NCI-H146 (cell line): ENCODE data around the gene TNFRSF25.
"Not testable (repeated sequence)": the region's sequence is repeated elsewhere in the genome, so short reads cannot be mapped to it uniquely, and the experiment has no call there.

ENCODE experiments used
- DNase-seq: peaks from one replicate; lab custom pipeline; 2025; lab: John Stamatoyannopoulos, UW

Gene TNFRSF25

GRCh38 chr1:6470132-6471085 is 4.4 kb upstream of the TNFRSF25 start:
- no peak for DNase-seq

- no peak for DNase-seq
These were observed 2.9 kb upstream of the TNFRSF25 start for GRCh38 chr1:6468729-6469461.

- DNase-seq, result no peak
These were observed 2.0 kb upstream of the TNFRSF25 start for GRCh38 chr1:6467744-6468688.

- DNase-seq, result no peak
These were observed 1.3 kb upstream of the TNFRSF25 start for GRCh38 chr1:6467224-6467623.

- no peak for DNase-seq
These were observed 778 bp upstream of the TNFRSF25 start for GRCh38 chr1:6466751-6467150.

GRCh38 chr1:6465461-6466005 is 440 bp downstream of the TNFRSF25 start:
- DNase-seq, result no peak

GRCh38 chr1:6464915-6465314 is 1.1 kb downstream of the TNFRSF25 start:
- DNase-seq, result no peak

- no peak for DNase-seq
These were observed 1.5 kb downstream of the TNFRSF25 start for GRCh38 chr1:6464514-6464836.

GRCh38 chr1:6463120-6463412 is 2.9 kb downstream of the TNFRSF25 start:
- DNase-seq, result no peak

GRCh38 chr1:6462412-6463119 is 3.4 kb downstream of the TNFRSF25 start:
- DNase-seq, result no peak

GRCh38 chr1:6461538-6462411 is 4.2 kb downstream of the TNFRSF25 start:
- no peak for DNase-seq

- DNase-seq, result no peak
These were observed 4.9 kb downstream of the TNFRSF25 start for GRCh38 chr1:6461051-6461530.

GRCh38 chr1:6460301-6461050 is 5.5 kb downstream of the TNFRSF25 start:
- no peak for DNase-seq

- DNase-seq, result no peak
These were observed 6.1 kb downstream of the TNFRSF25 start for GRCh38 chr1:6459850-6460265.

- no peak for DNase-seq
These were observed 9.0 kb downstream of the TNFRSF25 start for GRCh38 chr1:6456800-6457466.

GRCh38 chr1:6455752-6456520 is 10.0 kb downstream of the TNFRSF25 start:
- not testable (repeated sequence) for DNase-seq

- no peak for DNase-seq
These were observed 10.9 kb downstream of the TNFRSF25 start for GRCh38 chr1:6454856-6455751.
